HG03469 (cell line): ENCODE measurements around the gene PRPS1L1.

Source experiments
- ATAC-seq: cut with Tn5 transposase; IDR thresholded peaks from one replicate; pipeline ENCODE4 v1.9.1; 2021; ENCODE audit warnings: mild to moderate bottlenecking, moderate library complexity, moderate number of reproducible peaks; ENCODE audit not compliant: unreplicated experiment

PRPS1L1 gene

DNA sequence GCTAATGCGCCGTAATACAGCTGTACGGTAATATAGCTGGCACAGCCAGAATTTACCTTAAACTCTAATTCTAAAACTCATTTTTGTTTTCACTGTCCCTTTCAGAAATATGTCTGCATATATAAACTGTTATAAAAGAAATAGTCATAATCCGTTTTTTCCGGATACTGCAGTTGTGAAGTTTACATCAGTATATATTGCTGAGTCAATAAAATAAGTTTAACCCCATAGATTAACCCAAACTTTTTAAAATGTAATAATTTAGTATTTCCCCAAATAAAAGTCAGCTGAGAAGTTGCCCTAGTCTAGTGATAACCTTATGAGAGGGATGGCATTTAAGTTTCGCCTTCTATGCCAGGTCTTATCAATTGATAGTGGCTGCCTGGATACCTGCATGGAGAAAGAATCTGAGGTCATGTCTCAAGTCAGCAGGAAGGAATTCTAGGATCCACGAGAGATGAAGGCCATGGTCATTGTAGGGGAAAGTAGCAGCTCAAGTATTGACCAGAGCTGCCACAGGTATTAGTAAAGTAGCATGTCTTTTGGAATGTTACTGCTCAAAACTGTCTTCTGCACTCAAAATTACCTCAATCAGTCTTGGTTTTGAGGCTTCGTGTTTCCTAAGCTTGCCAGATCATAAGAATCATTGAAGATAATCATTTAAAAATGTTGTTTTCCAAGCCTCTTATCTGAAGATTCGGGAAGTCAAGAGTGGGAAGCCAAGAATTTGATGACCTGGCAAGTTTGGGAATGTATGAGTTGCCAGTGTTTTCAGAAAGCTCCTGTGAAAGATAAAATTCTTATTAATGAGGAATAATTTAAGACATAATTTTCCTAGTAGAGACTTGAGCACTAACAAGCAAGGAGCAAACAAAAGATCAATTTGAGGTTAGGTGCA lies 10.8 kb downstream of the PRPS1L1 start:
- no peak for ATAC-seq

GRCh38 chr7:18013936-18014335 lies 13.7 kb downstream of the PRPS1L1 start:
- no peak for ATAC-seq

DNA sequence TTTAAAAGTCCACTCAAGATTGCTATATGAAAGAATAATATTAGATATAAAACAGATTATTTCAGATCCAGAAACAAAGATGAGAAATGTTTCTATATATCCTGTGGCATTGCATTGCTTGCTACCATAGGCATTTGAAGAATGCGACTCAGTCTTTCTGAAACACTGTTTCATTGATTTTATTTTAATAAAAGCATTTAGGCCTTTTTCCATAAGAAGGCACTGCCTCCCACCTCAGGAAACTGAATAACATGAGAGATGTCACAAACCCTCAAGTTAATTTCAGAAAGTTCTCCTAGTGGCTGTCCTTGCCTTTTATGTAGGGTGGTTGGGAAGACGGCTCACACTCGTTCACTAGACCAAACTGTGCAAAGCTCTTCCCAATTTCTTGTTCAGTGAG lies 23.3 kb downstream of the PRPS1L1 start:
- no peak for ATAC-seq

DNA sequence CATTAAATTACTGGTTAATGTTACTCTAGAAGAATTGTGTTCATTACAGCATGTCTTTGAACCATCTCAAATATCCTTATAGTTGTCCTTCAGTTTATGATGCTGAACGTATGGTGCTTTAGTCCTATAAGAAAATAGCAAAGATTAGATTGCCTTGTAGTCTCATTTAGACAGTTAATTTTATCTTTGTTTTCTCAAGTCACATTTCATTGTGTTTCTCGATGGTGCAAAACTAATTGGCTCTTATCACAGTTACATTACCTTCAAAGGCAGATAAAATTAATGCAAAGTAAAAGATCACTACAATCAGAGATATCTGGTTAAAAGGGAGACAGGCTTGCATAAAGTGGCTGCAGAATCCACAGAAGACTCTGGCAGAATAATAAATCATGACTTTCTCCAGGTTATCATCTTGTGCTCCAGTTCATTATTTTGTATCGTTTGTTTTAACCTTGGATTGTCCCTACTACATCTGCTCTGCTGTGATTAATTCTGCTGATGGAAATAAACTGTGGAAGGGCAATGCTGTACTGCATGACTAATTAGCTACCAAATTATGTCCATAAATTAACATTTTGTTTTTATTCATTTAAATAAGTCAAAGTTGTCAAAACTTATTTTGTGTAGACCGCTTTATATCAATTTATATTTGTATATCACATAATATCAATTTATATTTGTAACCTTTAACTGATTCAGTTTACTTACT lies 24.2 kb downstream of the PRPS1L1 start:
- ATAC-seq: no peak

DNA sequence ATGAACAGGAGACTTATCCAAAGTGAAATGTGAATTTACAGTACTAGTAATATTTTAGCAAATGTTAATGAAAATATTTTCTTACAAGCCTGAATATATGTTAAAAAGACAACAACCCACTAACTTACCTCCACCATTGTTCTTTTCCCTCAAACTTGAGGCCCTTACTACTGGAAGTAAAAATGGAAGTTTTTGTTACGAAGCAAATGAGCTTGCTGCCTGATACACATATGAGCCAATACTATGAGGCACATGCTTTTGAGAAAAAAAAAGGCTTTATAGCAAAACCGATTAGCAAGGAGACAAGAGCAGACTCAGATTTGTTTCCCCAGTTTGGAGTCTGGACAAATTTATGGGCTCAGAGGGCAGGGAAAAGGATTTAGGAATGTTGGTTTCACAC lies 29.0 kb downstream of the PRPS1L1 start:
- ATAC-seq: no peak

- no peak for ATAC-seq
Measured at GRCh38 chr7:17996442-17997223, 31.0 kb downstream of the PRPS1L1 start.

DNA sequence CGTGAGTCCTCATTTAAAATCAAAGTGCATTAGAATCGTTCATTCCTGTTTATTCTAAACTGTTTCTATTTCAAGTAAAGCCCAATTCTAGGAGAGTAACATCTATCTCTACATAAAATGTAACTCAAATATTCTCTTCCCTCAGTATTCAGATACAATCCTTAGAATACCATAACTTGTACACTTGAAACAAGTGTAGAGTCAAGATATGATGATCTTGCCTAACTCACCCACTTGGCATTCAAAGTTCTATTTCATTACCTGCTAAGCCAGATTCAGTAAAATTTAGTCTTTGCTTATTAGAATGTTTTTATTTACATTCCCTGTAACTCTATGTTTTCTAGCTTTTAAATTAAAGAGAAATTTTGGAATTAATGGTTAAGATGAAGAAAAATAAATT lies 31.6 kb downstream of the PRPS1L1 start:
- ATAC-seq: no peak

GRCh38 chr7:17994079-17994850 lies 33.4 kb downstream of the PRPS1L1 start:
- ATAC-seq: no peak

- no peak for ATAC-seq
Measured at GRCh38 chr7:17991866-17992648, 35.6 kb downstream of the PRPS1L1 start.

DNA sequence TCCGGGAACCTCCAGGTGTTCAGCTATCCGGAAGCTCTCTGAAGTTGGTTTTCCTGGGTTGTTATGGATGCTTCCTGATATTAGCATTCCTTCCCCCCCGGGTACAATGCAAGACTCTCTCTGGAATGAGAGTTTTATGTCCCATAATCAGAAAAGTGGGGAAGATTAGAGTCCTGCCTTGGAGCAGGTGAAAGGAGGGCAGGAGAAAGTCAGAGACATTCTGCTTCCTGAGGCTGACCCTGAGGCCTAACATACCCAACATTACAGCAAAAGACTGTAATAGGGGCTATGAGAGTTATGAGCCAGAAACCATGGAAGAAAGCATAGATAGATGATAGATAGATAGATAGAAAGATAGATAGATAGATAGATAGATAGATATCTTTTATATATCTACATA lies 36.9 kb downstream of the PRPS1L1 start:
- no peak for ATAC-seq

- no peak for ATAC-seq
Measured at GRCh38 chr7:17989546-17989945, 38.1 kb downstream of the PRPS1L1 start.

DNA sequence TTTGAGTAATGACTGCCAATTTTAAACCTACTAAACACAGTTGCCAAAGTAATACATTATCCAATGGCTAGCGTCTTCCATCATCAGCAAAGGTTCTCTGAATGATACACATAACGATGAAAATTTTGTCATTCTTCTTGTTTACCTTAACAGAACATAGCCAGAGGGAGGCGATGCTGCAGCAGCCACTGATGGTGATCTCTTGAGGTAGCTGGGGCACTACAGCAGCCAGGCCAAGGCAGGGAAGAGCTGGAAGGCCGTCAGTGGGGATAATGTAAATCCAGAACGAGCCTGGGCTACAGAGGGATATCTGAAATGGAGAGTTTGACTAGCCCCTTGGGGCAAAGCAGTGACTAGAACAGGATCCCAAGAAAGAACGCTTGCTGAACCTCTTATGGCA lies 38.8 kb downstream of the PRPS1L1 start:
- no peak for ATAC-seq

- ATAC-seq: no peak
Measured at GRCh38 chr7:17988141-17988540, 39.5 kb downstream of the PRPS1L1 start.

GRCh38 chr7:17986851-17987250 lies 40.8 kb downstream of the PRPS1L1 start:
- ATAC-seq: no peak

GRCh38 chr7:17985473-17986239 lies 42.0 kb downstream of the PRPS1L1 start:
- ATAC-seq: no peak

GRCh38 chr7:17984288-17984687 lies 43.4 kb downstream of the PRPS1L1 start:
- ATAC-seq: no peak

GRCh38 chr7:17983221-17984062 lies 44.2 kb downstream of the PRPS1L1 start:
- ATAC-seq: no peak

DNA sequence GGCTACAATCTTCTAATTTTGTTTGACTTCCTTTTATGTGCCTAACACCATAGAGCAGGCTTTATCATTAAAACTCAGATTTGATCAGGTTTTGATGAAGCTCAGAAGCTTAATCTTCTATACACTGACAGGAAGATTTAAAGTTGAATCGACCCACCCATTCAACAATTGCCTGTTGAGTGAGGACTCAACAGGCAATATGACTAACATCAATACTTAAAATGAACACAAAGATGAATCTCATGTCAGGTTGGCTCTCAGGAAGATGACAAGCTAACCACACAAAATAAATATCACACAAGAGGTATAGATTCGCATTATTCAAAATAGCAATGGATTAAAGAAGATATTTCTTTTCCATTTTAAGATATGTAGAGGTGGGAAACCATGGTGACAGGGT lies 50.7 kb downstream of the PRPS1L1 start:
- no peak for ATAC-seq
